Activated naive CD8-positive, alpha-beta T cell treated with anti-CD3 and anti-CD28 coated beads, Interleukin-2, amount 10 ng/mL, durations not matched to agents 7 days and 5 days (primary cell): ENCODE measurements around the gene LCORL. TPM values are rescaled to one million over a fixed set of nuclear protein-coding genes. Genes with fewer than 3 reads are reported as not detected.
A peak's percentile ranks its signal among the peaks of the same experiment; 100 is the strongest.
"Not testable (repeated sequence)": the region's sequence is repeated elsewhere in the genome, so short reads cannot be mapped to it uniquely, and the experiment has no call there.

Source experiments
- ATAC-seq: fragments of 150-1000 bp; cut with Tn5 transposase; one replicate; pipeline ENCODE4 v1.10.0; 2021; ENCODE audit warnings: low read depth, moderate library complexity
- POLR2A ChIA-PET: fragments of 350-600 bp; sonication (Branson Sonifier 250); formaldehyde crosslinking; loops from one replicate; lab custom pipeline; 2021; ENCODE audit warnings: antibody characterized with exemption; lab: Charles Lee
- DNase-seq: peaks from one replicate; pipeline ENCODE4 v3.0.0; 2021
- H3K27ac Mint-ChIP-seq: one replicate; pipeline ENCODE4 v1.8.0; 2022; ENCODE audit warnings: mild to moderate bottlenecking, mixed read lengths
- H3K27me3 Mint-ChIP-seq: one replicate; pipeline ENCODE4 v1.8.0; 2022; ENCODE audit warnings: mild to moderate bottlenecking, moderate library complexity, mixed read lengths
- H3K36me3 Mint-ChIP-seq: one replicate; pipeline ENCODE4 v1.8.0; 2021; ENCODE audit warnings: mild to moderate bottlenecking, mixed read lengths
- H3K4me1 Mint-ChIP-seq: one replicate; pipeline ENCODE4 v1.8.0; 2021; ENCODE audit warnings: mixed read lengths
- H3K4me3 Mint-ChIP-seq: one replicate; pipeline ENCODE4 v1.8.0; 2022; ENCODE audit warnings: mild to moderate bottlenecking, moderate library complexity, mixed read lengths
- H3K9me3 Mint-ChIP-seq: one replicate; pipeline ENCODE4 v1.8.0; 2021; ENCODE audit warnings: mixed read lengths
- total RNA-seq, 2 experiments: library from RNA; stranded (reverse); gene quantifications; one replicate each; pipeline ENCODE4 v1.2.3, GENCODE V29; 2021

The LCORL gene
- total RNA-seq, 2 experiments from 2014 or later, result 15.8 to 18.1 TPM

- H3K9me3 Mint-ChIP-seq, H3K36me3 Mint-ChIP-seq, DNase-seq, H3K4me1 Mint-ChIP-seq, POLR2A ChIA-PET, H3K4me3 Mint-ChIP-seq, ATAC-seq, H3K27ac Mint-ChIP-seq: not testable (repeated sequence)
- peaks cover 21% of the 10 kb centered on the region for H3K27me3 Mint-ChIP-seq
These were observed 14.8 kb upstream of the LCORL start for GRCh38 chr4:18036369-18036768.

- H3K36me3 Mint-ChIP-seq, result no peaks in the 10 kb centered on the region
- POLR2A ChIA-PET, result no interaction called here
- DNase-seq, result no peak
- H3K4me1 Mint-ChIP-seq, result no peaks in the 10 kb centered on the region
- no peak for ATAC-seq
- peaks cover 29% of the 10 kb centered on the region for H3K27me3 Mint-ChIP-seq
- no peaks in the 10 kb centered on the region for H3K9me3 Mint-ChIP-seq
- H3K4me3 Mint-ChIP-seq, result no peak overlapping the region
- no peak overlapping the region for H3K27ac Mint-ChIP-seq
These were observed 12.5 kb upstream of the LCORL start for GRCh38 chr4:18034099-18034498.

- ATAC-seq, result no peak
- Mint-ChIP-seq H3K9me3 (no peaks in the 10 kb centered on the region), H3K4me3 (no peak overlapping the region), H3K36me3 (no peaks in the 10 kb centered on the region), H3K4me1 (no peaks in the 10 kb centered on the region), H3K27me3 (peaks cover 33% of the 10 kb centered on the region), H3K27ac (no peak overlapping the region)
- DNase-seq, result no peak
- POLR2A ChIA-PET, result no interaction called here
These were observed 11.8 kb upstream of the LCORL start for GRCh38 chr4:18033111-18034085.

GRCh38 chr4:18025288-18025687, 3.7 kb upstream of the LCORL start:
- peaks cover 8% of the 10 kb centered on the region for H3K4me1 Mint-ChIP-seq
- H3K9me3 Mint-ChIP-seq, result no peaks in the 10 kb centered on the region
- H3K27me3 Mint-ChIP-seq, result peaks cover 49% of the 10 kb centered on the region
- ATAC-seq (no peak), DNase-seq (no peak)
- POLR2A ChIA-PET, result no interaction called here
- no peak overlapping the region for H3K27ac Mint-ChIP-seq
- no peaks in the 10 kb centered on the region for H3K36me3 Mint-ChIP-seq
- H3K4me3 Mint-ChIP-seq, result no peak overlapping the region

- H3K9me3 Mint-ChIP-seq, result no peaks in the 10 kb centered on the region
- peaks cover 15% of the 10 kb centered on the region for H3K4me1 Mint-ChIP-seq
- H3K27me3 Mint-ChIP-seq, result peaks cover 39% of the 10 kb centered on the region
- DNase-seq, result no peak
- H3K27ac Mint-ChIP-seq, result peak overlapping the region; percentile 91
- POLR2A ChIA-PET, result interaction anchor here (0.8 kb wide), 2 partner anchors 60 to 212 kb away, joined by 3 read pairs; partner anchors contain the start of gene DCAF16
- H3K36me3 Mint-ChIP-seq, result no peaks in the 10 kb centered on the region
- H3K4me3 Mint-ChIP-seq, result peak overlapping the region; percentile 93
- ATAC-seq, result no peak
These were observed 1.1 kb upstream of the LCORL start for GRCh38 chr4:18022572-18023050.

- H3K9me3 Mint-ChIP-seq, result no peaks in the 10 kb centered on the region
- POLR2A ChIA-PET, result interaction anchor here (0.6 kb wide), 1 partner anchor 19 kb away, joined by 3 read pairs; no protein-coding TSS in a partner anchor
- H3K4me1 Mint-ChIP-seq, result peaks cover 15% of the 10 kb centered on the region
- H3K27ac Mint-ChIP-seq, result peak overlapping the region; percentile 91
- DNase-seq (no peak), ATAC-seq (no peak)
- H3K27me3 Mint-ChIP-seq, result peaks cover 36% of the 10 kb centered on the region
- H3K4me3 Mint-ChIP-seq, result peak overlapping the region; percentile 93
- H3K36me3 Mint-ChIP-seq, result no peaks in the 10 kb centered on the region
These were observed 160 bp downstream of the LCORL start for GRCh38 chr4:18021470-18021719.

- H3K27ac Mint-ChIP-seq, result peak overlapping the region; percentile 91
- ATAC-seq, result peak; percentile 5
- H3K4me1 Mint-ChIP-seq, result peaks cover 17% of the 10 kb centered on the region
- no peaks in the 10 kb centered on the region for H3K36me3 Mint-ChIP-seq
- peak; percentile 62 for DNase-seq
- H3K4me3 Mint-ChIP-seq, result peak overlapping the region; percentile 96
- H3K27me3 Mint-ChIP-seq, result peaks cover 35% of the 10 kb centered on the region
- POLR2A ChIA-PET, result no interaction called here
- H3K9me3 Mint-ChIP-seq, result no peaks in the 10 kb centered on the region
These were observed 685 bp downstream of the LCORL start for GRCh38 chr4:18020671-18021469.

GRCh38 chr4:18020145-18020670, 1.3 kb downstream of the LCORL start:
- H3K4me1 Mint-ChIP-seq, result peaks cover 17% of the 10 kb centered on the region
- ATAC-seq (no peak), DNase-seq (peak; percentile 33)
- H3K4me3 Mint-ChIP-seq, result peak overlapping the region; percentile 96
- H3K9me3 Mint-ChIP-seq, result no peaks in the 10 kb centered on the region
- H3K27ac Mint-ChIP-seq, result peak overlapping the region; percentile 91
- POLR2A ChIA-PET, result interaction anchor here (0.6 kb wide), 1 partner anchor 443 kb away, joined by 3 read pairs; the partner anchor contains the start of gene LAP3
- no peaks in the 10 kb centered on the region for H3K36me3 Mint-ChIP-seq
- peaks cover 30% of the 10 kb centered on the region for H3K27me3 Mint-ChIP-seq

- ATAC-seq (no peak), DNase-seq (no peak)
- H3K27ac Mint-ChIP-seq, result no peak overlapping the region
- H3K4me1 Mint-ChIP-seq, result peaks cover 3% of the 10 kb centered on the region
- peaks cover under 1% of the 10 kb centered on the region for H3K36me3 Mint-ChIP-seq
- H3K27me3 Mint-ChIP-seq, result no peaks in the 10 kb centered on the region
- no peak overlapping the region for H3K4me3 Mint-ChIP-seq
- POLR2A ChIA-PET, result no interaction called here
- no peaks in the 10 kb centered on the region for H3K9me3 Mint-ChIP-seq
These were observed 7.3 kb downstream of the LCORL start for GRCh38 chr4:18014269-18014668.

GRCh38 chr4:18012807-18013462, 8.6 kb downstream of the LCORL start:
- Mint-ChIP-seq H3K9me3 (no peaks in the 10 kb centered on the region), H3K36me3 (peaks cover 8% of the 10 kb centered on the region), H3K4me3 (no peak overlapping the region), H3K4me1 (peaks cover 3% of the 10 kb centered on the region), H3K27me3 (no peaks in the 10 kb centered on the region), H3K27ac (no peak overlapping the region)
- no peak for ATAC-seq
- POLR2A ChIA-PET, result no interaction called here
- DNase-seq, result no peak

- Mint-ChIP-seq H3K4me1 (peaks cover 3% of the 10 kb centered on the region), H3K4me3 (no peak overlapping the region), H3K9me3 (no peaks in the 10 kb centered on the region), H3K27ac (no peak overlapping the region), H3K27me3 (no peaks in the 10 kb centered on the region), H3K36me3 (peaks cover 8% of the 10 kb centered on the region)
- DNase-seq, result no peak
- POLR2A ChIA-PET, result interaction anchor here (0.6 kb wide), 1 partner anchor 465 kb away, joined by 3 read pairs; no protein-coding TSS in a partner anchor
- no peak for ATAC-seq
These were observed 9.3 kb downstream of the LCORL start for GRCh38 chr4:18012134-18012806.

- H3K27ac Mint-ChIP-seq, result no peak overlapping the region
- POLR2A ChIA-PET, result no interaction called here
- no peak for ATAC-seq
- H3K9me3 Mint-ChIP-seq, result peaks cover 14% of the 10 kb centered on the region
- no peak overlapping the region for H3K4me3 Mint-ChIP-seq
- peaks cover 28% of the 10 kb centered on the region for H3K36me3 Mint-ChIP-seq
- DNase-seq, result no peak
- no peaks in the 10 kb centered on the region for H3K27me3 Mint-ChIP-seq
- peaks cover 2% of the 10 kb centered on the region for H3K4me1 Mint-ChIP-seq
These were observed 13.9 kb downstream of the LCORL start for GRCh38 chr4:18007625-18008024.
